ENCODE results near the gene BICDL1.
"Not testable (repeated sequence)": the region's sequence is repeated elsewhere in the genome, so short reads cannot be mapped to it uniquely, and the experiment has no call there.

The BICDL1 gene, protein sequence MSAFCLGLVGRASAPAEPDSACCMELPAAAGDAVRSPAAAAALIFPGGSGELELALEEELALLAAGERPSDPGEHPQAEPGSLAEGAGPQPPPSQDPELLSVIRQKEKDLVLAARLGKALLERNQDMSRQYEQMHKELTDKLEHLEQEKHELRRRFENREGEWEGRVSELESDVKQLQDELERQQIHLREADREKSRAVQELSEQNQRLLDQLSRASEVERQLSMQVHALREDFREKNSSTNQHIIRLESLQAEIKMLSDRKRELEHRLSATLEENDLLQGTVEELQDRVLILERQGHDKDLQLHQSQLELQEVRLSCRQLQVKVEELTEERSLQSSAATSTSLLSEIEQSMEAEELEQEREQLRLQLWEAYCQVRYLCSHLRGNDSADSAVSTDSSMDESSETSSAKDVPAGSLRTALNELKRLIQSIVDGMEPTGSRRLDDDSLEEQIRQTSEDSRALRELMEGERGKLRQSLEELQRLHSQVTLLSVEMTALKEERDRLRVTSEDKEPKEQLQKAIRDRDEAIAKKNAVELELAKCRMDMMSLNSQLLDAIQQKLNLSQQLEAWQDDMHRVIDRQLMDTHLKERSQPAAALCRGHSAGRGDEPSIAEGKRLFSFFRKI

DNA sequence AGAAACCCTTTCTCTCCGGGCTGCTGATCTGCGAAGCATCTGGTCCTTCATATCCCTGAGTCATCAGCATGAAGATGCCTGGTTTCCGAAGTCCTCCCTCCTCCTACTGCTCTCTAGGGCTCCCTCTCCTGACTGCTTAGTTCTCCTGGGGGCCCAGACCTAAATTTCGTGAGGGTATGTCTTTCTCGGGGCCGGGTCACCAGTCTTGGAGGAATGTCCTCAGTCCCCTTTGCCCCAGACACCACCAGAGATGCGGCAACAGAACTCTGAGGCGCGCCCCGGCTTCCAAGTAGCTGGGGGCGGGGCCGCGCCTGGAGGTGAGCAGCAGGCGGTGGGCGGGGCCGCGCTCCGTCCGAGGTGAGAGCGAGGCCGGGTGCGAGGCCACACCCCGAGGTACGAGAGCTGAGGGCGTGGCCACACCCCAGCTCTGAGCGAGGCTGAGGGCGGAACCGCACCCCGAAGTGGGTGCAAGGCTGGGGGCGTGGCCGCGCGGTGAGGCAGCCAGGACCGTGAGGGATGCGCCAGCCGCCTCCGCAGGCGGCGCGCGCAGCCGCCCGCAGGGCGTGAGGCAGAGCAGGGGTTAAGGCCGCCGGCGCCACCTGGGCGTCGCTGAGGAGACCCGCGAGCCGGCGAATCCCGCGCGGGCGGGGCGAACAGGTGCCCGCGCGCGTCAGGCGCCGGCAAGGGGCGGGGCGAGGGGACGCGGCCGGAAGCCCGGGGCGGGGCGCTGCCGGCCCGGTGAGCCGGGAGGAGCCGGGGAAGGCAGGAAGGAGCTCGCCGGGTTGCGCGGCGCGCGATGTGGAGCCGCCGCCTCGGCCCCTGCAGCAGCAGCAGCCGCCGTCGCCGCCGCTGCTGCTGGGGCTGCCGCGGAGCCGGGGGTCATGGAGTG, at the start of gene BICDL1:
Gene BICDL1, plus strand, starts transcription at position 765 of the 889 bp plus-strand sequence. CDS start 633 bp downstream, outside the sequence.
- no peaks in the 10 kb centered on the region for H3K9me3 Mint-ChIP-seq
- H3K27ac Mint-ChIP-seq: peak within 1 kb of the TSS; percentile 89
- peaks cover under 1 to 3% of the 10 kb centered on the region in 2 donors for H3K27me3 Mint-ChIP-seq
- peaks cover 12 to 15% of the 10 kb centered on the region in 2 donors for H3K36me3 Mint-ChIP-seq
- ATAC-seq (replicated peaks): peak; percentile 82 to 90
- DNase-seq: peak; percentile 96
- H3K4me1 Mint-ChIP-seq: peaks cover 9 to 23% of the 10 kb centered on the region in 2 donors
- H3K4me3 Mint-ChIP-seq: peak within 1 kb of the TSS; percentile 88 to 89

DNA sequence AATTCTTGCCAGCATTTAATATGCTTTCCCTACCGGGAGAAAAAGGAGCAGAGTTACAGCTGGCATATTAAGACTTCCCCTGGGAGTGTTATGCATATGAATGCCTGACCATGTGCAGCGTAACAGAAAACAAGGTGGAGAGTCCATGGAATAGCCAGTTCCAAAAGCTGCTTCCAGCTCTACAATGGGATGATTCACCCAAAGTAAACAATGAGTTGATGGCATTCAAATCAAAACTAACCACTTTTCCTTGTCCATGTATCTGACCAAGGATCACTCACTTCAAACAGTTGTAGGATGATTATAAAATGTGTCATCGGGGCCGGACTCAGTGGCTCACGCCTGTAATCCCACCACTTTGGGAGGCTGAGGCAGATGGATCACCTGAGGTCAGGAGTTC, 48.1 kb upstream of the BICDL1 start:
- Mint-ChIP-seq H3K4me3 (no peak overlapping the region), H3K27ac (no peak overlapping the region), H3K36me3 (no peaks in the 10 kb centered on the region), H3K9me3 (no peaks in the 10 kb centered on the region), H3K27me3 (peaks cover 6 to 7% of the 10 kb centered on the region in 2 donors), H3K4me1 (no peaks in the 10 kb centered on the region)
- no peak for ATAC-seq (replicated peaks)
- DNase-seq: no peak

DNA sequence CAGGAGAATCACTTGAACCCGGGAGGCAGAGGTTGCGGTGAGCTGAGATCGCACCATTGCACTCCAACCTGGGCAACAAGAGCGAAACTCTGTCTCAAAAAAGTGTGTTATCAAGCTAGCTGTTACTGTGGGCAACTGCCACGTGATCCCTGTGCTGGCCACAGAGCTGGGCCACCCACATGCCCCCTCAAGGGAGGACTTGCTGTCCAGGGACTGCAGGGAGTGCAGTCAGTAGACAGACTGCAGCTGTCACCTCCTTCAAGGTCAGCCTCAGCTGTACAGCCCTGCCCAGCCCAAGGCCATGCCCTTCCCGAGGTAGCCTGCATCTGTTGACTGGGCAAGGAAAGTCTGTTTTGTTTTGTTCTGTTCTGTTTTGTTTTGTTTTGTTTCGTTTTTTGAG, 46.6 kb upstream of the BICDL1 start:
- DNase-seq (no peak), ATAC-seq (replicated peaks) (no peak)
- Mint-ChIP-seq H3K27ac (no peak overlapping the region), H3K27me3 (peaks cover 6% of the 10 kb centered on the region in 2 donors), H3K36me3 (no peaks in the 10 kb centered on the region), H3K4me3 (no peak overlapping the region), H3K9me3 (no peaks in the 10 kb centered on the region), H3K4me1 (no peaks in the 10 kb centered on the region)

DNA sequence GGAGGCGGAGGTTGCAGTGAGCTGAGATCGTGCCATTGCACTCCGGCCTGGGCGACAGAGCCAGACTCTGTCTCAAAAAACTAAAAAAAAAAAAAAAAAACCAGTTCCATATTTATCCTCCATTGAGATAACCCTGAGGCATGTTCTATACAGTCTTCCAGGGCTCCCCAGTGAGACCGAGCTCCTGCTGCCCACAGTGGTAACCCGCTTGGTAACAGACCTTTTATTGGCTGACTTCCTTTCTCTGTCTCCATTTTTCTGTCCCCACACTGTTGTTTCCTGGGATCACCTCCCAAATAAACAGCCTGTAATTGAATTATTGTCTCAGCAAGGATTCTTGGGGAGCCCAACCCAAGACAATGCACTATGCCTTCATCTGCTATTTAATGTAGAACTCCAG, 42.8 kb upstream of the BICDL1 start:
- no peak for ATAC-seq (replicated peaks)
- no peaks in the 10 kb centered on the region for H3K9me3 Mint-ChIP-seq

DNA sequence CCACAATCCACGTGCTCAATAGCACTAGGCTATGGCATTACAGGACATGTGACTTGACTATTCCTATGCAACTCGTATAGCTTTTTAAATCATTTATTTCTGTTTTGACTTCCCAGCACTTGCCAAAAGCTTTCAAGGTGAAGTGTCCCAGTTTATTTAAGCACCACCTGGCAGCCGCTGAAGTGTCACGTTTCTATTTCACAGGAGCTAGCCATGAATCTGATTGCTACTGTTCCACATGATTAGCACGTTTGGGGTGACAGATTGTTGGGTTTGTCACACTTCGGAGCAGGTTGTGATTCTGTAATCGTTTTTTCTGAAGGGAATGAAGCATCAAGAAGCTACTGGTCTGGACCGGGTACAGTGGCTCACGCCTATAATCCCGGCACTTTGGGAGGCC, 39.9 kb upstream of the BICDL1 start:
- Mint-ChIP-seq H3K4me3 (no peak overlapping the region), H3K9me3 (no peaks in the 10 kb centered on the region), H3K4me1 (no peaks in the 10 kb centered on the region), H3K36me3 (no peaks in the 10 kb centered on the region), H3K27me3 (peaks cover 9 to 10% of the 10 kb centered on the region in 2 donors), H3K27ac (no peak overlapping the region)
- no peak for ATAC-seq (replicated peaks)
- no peak for DNase-seq

More for the DNA sequence above, 42.8 kb upstream of the BICDL1 start:
- Mint-ChIP-seq H3K4me1 (no peaks in the 10 kb centered on the region), H3K36me3 (no peaks in the 10 kb centered on the region), H3K27ac (no peak overlapping the region), H3K27me3 (peaks cover 11 to 13% of the 10 kb centered on the region in 2 donors), H3K4me3 (no peak overlapping the region)
- no peak for DNase-seq

DNA sequence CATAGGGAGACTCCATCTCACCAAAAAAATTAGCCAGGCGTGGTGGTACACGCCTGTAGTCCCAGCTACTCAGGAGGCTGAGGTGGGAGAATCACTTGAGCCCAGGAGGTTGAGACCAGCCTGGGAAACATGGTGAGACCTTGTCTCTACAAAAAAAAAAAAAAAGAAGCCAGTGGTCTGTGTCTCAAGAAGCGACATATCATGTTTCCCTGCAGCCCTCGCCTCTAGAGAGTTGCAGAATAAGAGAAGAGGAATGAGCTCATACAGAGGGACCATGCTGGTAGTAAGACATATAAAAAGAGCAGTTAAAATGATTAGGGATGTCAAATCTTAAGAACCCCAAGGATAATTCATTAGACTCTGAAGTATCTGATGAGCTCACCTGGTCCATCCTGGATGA, 39.4 kb upstream of the BICDL1 start:
- H3K36me3 Mint-ChIP-seq: no peaks in the 10 kb centered on the region
- no peak overlapping the region for H3K27ac Mint-ChIP-seq
- peaks cover 9 to 10% of the 10 kb centered on the region in 2 donors for H3K27me3 Mint-ChIP-seq
- H3K4me1 Mint-ChIP-seq: no peaks in the 10 kb centered on the region
- no peak overlapping the region for H3K4me3 Mint-ChIP-seq
- ATAC-seq (replicated peaks) (no peak), DNase-seq (no peak)
- no peaks in the 10 kb centered on the region for H3K9me3 Mint-ChIP-seq

DNA sequence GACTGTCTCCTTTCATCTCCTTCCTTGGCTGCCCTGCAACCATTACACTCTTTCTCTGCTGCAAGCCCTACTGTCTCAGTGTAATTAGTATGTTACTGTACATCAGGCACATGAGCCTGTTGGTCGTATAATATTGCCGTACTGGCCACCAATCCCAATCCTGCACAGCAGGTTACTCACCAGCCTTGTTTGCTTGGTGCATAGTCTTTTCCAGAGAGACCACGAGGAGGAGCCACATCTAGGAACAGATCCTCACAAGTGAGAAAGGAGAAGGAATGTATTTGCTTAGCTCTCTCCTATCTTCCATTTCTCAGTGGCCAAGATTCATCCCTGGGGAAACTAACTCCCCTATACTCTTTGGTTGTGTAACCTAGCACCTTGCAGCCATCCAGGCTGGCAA, 33.0 kb upstream of the BICDL1 start:
- Mint-ChIP-seq H3K4me3 (no peak overlapping the region), H3K4me1 (no peaks in the 10 kb centered on the region), H3K36me3 (no peaks in the 10 kb centered on the region), H3K27ac (no peak overlapping the region), H3K9me3 (peaks cover 16% of the 10 kb centered on the region in 2 donors), H3K27me3 (peaks cover 4 to 12% of the 10 kb centered on the region in 2 donors)
- no peak for ATAC-seq (replicated peaks)
- no peak for DNase-seq

DNA sequence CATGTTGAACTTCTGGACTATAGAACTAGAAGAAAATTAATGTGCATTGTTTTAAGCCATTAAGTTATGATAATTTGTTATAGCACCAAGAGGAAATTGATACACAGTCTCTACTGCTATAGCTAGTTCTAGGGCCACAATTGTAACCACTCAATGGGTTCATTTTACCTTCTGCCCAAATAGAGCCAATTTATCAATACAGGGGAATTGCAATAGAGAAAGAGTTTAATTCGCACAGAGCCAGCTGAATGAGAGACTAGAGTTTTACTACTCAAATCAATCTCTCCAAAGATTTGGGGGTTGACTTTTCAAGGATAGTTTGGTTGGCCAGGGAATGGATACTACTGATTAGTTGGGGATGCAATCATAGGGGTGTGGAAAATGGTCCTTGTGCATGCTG, 31.9 kb upstream of the BICDL1 start:
- Mint-ChIP-seq H3K4me3 (no peak overlapping the region), H3K36me3 (no peaks in the 10 kb centered on the region), H3K27me3 (peaks cover 4 to 12% of the 10 kb centered on the region in 2 donors), H3K9me3 (peaks cover 16% of the 10 kb centered on the region in 2 donors), H3K4me1 (no peaks in the 10 kb centered on the region), H3K27ac (no peak overlapping the region)
- ATAC-seq (replicated peaks): no peak
- no peak for DNase-seq

DNA sequence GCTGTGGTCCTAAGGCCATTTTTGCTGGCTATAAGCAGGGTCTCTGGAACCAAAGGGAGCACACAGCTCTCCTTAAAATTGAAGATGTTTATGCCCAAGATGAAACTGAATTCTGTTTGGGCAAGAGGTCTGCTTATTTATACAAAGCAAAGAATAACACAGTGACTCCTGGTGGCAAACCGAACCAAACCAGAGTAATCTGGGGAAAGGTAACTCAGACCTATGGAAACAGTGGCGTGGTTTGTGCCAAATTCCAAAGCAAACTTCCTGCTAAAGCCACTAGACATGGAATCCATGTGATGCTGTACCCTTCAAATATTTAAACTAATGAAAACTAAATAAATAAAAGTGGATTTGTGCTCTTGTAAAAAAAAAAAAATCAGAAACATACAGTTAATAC, 29.6 kb upstream of the BICDL1 start:
- Mint-ChIP-seq H3K4me3 (no peak overlapping the region), H3K27ac (no peak overlapping the region), H3K9me3 (peaks cover 16% of the 10 kb centered on the region in 2 donors), H3K27me3 (peaks cover 4 to 15% of the 10 kb centered on the region in 2 donors), H3K36me3 (no peaks in the 10 kb centered on the region), H3K4me1 (no peaks in the 10 kb centered on the region)
- DNase-seq: no peak
- no peak for ATAC-seq (replicated peaks)

DNA sequence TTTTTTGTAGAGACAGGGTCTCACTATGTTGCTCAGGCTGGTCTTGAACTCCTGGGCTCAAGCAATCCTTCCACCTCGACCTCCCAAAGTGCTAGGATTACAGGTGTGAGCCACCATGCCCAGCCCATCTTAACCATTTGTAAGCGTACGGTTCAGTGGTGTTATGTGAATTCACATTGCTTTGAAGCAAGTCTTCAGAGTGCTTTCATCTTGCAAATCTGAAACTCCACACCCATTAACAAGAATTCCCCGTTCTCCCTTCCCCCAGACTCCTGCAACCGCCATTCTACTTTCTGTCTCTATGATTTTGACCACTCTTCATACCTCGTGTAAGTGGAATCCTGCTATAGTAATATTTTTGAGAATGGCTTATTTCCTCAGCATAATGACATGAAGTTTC, 24.9 kb upstream of the BICDL1 start:
- Mint-ChIP-seq H3K27ac (no peak overlapping the region), H3K27me3 (peaks cover 4 to 15% of the 10 kb centered on the region in 2 donors), H3K36me3 (no peaks in the 10 kb centered on the region), H3K4me3 (no peak overlapping the region), H3K9me3 (no peaks in the 10 kb centered on the region), H3K4me1 (no peaks in the 10 kb centered on the region)
- no peak for DNase-seq
- no peak for ATAC-seq (replicated peaks)

DNA sequence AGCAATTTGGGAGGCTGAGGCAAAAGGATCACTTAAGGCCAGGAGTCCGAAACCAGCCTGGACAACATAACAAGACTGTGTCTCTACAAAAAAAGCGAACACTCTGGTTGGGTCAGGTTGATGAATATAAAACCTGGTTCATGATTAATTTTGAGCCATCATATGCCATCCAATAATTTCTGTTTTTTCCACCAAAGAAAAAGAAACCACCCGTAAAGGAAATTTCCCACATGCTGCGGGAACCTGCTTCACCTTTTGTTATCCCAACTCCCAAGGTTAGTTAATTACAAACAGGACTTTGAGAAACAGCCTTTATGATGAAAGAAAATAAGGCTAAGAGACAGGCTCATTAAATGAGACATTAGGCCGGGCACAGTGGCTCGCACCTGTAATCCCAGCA, 24.1 kb upstream of the BICDL1 start:
- Mint-ChIP-seq H3K9me3 (no peaks in the 10 kb centered on the region), H3K4me3 (no peak overlapping the region), H3K27ac (no peak overlapping the region), H3K4me1 (no peaks in the 10 kb centered on the region), H3K27me3 (peaks cover 4 to 15% of the 10 kb centered on the region in 2 donors), H3K36me3 (no peaks in the 10 kb centered on the region)
- DNase-seq: no peak
- ATAC-seq (replicated peaks): no peak

DNA sequence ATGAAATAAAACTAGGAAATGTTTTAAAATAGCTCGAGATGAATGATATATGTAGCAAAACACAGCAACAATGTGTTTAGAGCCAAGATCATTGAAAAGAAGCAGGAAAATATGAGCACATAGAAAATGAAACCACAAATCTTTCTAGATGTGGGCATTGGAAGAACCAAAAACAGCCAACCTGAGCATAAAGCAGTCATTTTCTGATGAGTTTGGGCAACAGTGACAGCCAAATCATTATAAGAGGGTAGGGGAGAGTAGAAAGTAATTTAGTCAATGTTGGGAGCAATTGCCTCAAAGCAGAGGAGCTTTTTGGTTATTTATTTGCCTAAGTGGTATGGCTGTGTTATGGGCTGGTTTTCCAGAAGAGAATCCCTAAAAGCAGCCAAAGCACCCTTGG, 8.8 kb upstream of the BICDL1 start:
- Mint-ChIP-seq H3K4me1 (no peaks in the 10 kb centered on the region), H3K4me3 (no peak overlapping the region), H3K9me3 (no peaks in the 10 kb centered on the region), H3K27ac (no peak overlapping the region), H3K27me3 (peaks cover 21 to 49% of the 10 kb centered on the region in 2 donors), H3K36me3 (no peaks in the 10 kb centered on the region)
- DNase-seq: no peak
- ATAC-seq (replicated peaks): no peak

DNA sequence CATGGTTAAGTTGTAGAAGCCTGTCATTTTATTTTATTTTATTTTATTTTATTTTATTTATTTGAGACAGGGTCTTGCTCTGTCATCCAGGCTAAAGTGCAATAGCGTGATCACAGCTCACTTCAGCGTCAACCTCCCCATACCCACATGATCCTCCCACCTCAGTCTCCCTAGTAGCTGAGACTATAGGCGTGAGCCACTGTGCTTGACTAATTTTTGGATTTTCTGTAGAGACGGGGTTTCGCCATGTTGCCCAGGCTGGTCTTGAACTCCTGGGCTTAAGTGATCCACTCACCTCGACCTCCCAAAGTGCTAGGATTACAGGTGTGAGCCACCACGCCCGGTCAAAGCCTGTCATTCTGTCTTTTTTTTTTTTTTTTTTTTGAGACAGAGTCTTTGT, 8.3 kb upstream of the BICDL1 start:
- H3K27ac Mint-ChIP-seq, H3K4me3 Mint-ChIP-seq: not testable (repeated sequence)

DNA sequence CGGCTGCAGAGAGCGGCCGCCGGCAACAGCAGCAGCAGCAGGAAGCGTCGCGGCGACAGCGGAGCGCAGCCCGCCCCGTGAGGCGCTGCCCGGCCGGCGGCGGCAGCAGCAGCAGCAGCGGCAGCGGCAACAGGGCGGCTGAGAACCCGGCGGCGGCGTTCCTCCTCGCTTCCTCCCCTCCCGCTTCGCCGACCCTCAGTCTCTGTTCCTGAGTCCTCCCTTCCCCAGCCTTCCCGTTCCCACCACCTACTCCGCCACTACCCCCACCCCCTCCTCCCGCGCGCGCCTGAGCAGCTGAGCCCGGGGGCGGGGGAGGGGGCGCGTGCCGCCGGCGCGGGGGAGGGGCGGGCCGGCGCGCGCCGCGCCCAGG, 310 bp downstream of the BICDL1 start:
- Mint-ChIP-seq H3K4me3 (peak overlapping the region; percentile 88 to 89), H3K27ac (peak overlapping the region; percentile 20), H3K9me3 (no peaks in the 10 kb centered on the region), H3K4me1 (peaks cover 9 to 29% of the 10 kb centered on the region in 2 donors), H3K36me3 (peaks cover 17 to 20% of the 10 kb centered on the region in 2 donors), H3K27me3 (peaks cover 0 to 3% of the 10 kb centered on the region in 2 donors)
- peak; percentile 30 to 44 for ATAC-seq (replicated peaks)
- DNase-seq: no peak

More for the DNA sequence above, 8.3 kb upstream of the BICDL1 start:
- DNase-seq; H3K4me1 Mint-ChIP-seq; H3K36me3 Mint-ChIP-seq; H3K9me3 Mint-ChIP-seq; ATAC-seq (replicated peaks): not testable (repeated sequence)
- H3K27me3 Mint-ChIP-seq: peaks cover 21 to 47% of the 10 kb centered on the region in 2 donors
